ENCODE data around the gene DCHS1.

Gene DCHS1

DNA sequence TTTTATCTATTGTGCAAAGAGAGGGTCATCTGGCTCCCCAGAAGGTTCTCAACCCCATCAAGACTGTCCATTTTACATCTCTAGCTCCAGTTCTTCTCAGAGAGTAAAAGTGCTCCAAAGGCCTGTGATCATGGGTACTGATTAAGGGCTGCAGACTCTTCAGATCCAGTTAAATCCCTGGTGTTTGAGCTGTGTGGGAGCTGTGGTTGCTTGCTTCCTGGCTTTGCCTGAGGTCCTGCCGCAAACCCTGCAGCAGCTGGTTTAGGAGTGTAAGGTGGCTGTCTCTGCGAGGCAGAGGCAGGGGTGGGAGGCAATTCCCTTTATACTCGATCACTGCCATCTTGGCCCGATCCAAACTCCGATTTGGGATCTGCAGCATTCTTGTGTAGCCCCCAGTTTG lies 26.3 kb upstream of the DCHS1 start:
- no peak overlapping the region for H3K27ac ChIP-seq
- ChIA-PET CTCF (no interaction called here), POLR2A (ENCODE audit: low non-redundant PET) (no interaction called here)
- TF ChIP-seq, protein P1, sequence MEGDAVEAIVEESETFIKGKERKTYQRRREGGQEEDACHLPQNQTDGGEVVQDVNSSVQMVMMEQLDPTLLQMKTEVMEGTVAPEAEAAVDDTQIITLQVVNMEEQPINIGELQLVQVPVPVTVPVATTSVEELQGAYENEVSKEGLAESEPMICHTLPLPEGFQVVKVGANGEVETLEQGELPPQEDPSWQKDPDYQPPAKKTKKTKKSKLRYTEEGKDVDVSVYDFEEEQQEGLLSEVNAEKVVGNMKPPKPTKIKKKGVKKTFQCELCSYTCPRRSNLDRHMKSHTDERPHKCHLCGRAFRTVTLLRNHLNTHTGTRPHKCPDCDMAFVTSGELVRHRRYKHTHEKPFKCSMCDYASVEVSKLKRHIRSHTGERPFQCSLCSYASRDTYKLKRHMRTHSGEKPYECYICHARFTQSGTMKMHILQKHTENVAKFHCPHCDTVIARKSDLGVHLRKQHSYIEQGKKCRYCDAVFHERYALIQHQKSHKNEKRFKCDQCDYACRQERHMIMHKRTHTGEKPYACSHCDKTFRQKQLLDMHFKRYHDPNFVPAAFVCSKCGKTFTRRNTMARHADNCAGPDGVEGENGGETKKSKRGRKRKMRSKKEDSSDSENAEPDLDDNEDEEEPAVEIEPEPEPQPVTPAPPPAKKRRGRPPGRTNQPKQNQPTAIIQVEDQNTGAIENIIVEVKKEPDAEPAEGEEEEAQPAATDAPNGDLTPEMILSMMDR (conservative IDR thresholded peaks at IDR 0.05; ENCODE audit: low read depth): no peak
- DNase-seq (ENCODE audit: low spot score): no peak

DNA sequence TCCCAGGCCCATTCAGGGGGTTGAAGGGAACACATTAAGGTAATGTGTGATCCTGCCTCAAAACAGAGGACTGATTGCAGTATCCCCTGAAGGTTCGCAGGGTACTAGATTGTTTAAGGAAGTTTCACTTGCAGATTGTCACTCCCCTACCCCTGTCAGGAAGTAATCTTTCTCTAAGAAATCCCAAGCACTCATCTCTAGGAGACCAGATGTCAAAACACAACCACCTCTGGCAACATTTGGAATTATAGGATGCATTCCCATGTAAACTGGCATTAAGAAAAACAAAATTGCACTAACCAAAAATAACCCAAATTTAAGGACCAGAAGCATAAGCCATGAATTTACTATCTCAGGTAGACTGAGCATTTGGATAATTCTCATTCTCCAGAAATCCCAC lies 25.9 kb upstream of the DCHS1 start:
- CTCF ChIA-PET: no interaction called here
- TF ChIP-seq, protein P1 (conservative IDR thresholded peaks at IDR 0.05; ENCODE audit: low read depth): no peak
- no peak overlapping the region for H3K27ac ChIP-seq
- POLR2A ChIA-PET (ENCODE audit: low non-redundant PET): no interaction called here
- DNase-seq (ENCODE audit: low spot score): no peak

DNA sequence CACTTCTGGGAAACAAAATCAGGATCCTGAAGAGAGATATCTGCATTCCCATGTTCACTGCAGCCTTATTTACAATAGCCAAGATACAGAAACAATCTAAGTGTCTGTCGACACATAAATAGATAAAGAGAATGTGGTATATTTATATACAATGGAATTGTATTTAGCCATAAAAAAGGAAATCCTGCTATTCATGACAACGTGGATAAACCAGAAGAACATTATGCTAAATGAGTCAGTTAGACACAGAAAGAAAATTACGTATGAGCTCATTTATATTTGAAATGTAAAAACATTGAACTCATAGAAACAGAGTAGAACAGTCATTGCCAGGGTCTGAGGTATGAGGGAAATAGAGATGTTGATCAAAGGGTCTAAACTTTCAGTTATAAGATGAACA lies 21.4 kb upstream of the DCHS1 start:
- no peak for DNase-seq (ENCODE audit: low spot score)
- no peak overlapping the region for H3K27ac ChIP-seq
- POLR2A ChIA-PET (ENCODE audit: low non-redundant PET): no interaction called here
- TF ChIP-seq, protein P1 (conservative IDR thresholded peaks at IDR 0.05; ENCODE audit: low read depth): no peak
- CTCF ChIA-PET: interaction anchor here (0.7 kb wide), 1 partner anchor 80 kb away, joined by 3 read pairs; no protein-coding TSS in a partner anchor

DNA sequence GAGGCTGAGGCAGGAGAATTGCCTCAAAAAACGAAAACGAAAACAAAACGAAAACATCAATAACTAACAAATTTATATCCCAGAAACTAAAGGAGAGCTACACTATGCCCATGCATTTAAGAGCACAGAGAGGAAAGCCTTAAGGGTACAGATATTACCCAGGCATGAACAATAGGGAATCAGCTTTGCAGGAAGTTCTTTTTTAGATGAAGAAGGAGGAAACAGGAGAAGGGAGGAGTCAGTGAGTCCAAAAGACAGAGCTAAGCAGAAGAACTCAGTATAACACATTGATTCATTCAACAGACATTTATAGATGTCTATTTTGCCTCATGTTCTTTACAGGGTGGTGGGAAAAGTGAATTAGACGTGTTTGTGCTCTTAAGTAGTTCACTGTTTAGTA lies 19.3 kb upstream of the DCHS1 start:
- POLR2A ChIA-PET (ENCODE audit: low non-redundant PET): interaction anchor here (0.5 kb wide), 1 partner anchor 11 kb away, joined by 7 read pairs; no protein-coding TSS in a partner anchor
- DNase-seq (ENCODE audit: low spot score): no peak
- TF ChIP-seq, protein P1 (conservative IDR thresholded peaks at IDR 0.05; ENCODE audit: low read depth): no peak
- H3K27ac ChIP-seq: no peak overlapping the region
- CTCF ChIA-PET: no interaction called here

DNA sequence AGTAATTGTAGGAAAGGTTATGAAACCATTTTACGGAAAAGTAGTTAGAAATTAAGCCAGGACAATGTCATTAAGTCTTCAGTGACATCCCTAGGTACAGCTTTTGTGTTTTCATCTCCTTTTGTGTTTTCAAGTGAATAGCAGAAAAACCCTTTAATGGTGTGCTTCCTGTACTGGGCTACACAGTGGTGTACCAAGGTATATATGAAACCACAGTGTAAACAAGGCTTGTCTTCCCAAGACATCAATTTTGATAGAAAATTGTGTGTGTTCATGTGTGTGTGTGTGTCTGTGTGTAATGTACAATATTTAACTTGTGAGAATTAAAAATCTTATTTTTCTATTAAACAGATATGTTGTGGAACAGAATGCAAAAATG lies 18.6 kb upstream of the DCHS1 start:
- TF ChIP-seq, protein P1 (conservative IDR thresholded peaks at IDR 0.05; ENCODE audit: low read depth): no peak
- POLR2A ChIA-PET (ENCODE audit: low non-redundant PET): no interaction called here
- no peak for DNase-seq (ENCODE audit: low spot score)
- CTCF ChIA-PET: no interaction called here
- H3K27ac ChIP-seq: no peak overlapping the region

DNA sequence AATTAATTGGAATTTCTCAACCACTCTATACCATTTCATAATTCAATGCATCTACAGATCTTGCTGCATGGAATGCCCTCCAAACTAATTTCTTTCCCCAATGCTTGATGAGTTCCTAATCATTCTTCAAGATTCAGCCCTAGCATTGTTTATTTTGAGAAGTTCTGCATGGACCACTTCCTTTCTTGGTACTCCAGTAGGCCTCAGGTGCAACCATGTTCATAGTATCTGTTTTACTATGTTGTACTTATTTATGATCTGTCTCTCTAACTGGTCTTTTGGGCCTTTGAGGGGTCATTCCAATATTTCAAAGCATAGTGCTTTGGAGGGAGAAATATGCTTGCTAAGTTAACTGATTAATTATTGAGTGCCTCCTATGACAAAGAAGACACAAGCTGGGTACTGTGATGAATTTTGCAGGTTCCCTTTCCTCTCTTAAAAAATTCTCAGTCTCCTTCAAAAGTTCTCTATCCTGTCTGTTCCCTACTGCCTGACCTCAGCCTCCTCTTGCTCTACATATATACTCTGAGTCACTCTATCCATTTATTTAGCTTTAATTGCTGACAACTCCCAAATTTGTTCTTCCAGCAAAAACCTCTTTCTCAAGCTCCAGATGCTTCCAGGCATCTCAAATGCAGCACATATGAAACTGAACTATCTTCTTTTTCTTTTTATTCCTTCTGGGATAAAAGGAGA lies 18.1 kb upstream of the DCHS1 start:
- no peak for DNase-seq (ENCODE audit: low spot score)
- POLR2A ChIA-PET (ENCODE audit: low non-redundant PET): no interaction called here
- CTCF ChIA-PET: no interaction called here
- TF ChIP-seq, protein P1 (conservative IDR thresholded peaks at IDR 0.05; ENCODE audit: low read depth): no peak
- no peak overlapping the region for H3K27ac ChIP-seq

Data from RWPE1 (cell line).